GM19351 (cell line): ENCODE data around the gene SIKE1.
"Not testable (repeated sequence)": the region's sequence is repeated elsewhere in the genome, so short reads cannot be mapped to it uniquely, and the experiment has no call there.

Experiments
- ATAC-seq: cut with Tn5 transposase; IDR thresholded peaks from one replicate; pipeline ENCODE4 v1.9.1; 2021; ENCODE audit warnings: mild to moderate bottlenecking, moderate library complexity; ENCODE audit not compliant: unreplicated experiment

Gene SIKE1

GRCh38 chr1:114756009-114756892 lies 24.2 kb downstream of the SIKE1 start:
- peak; percentile 39 for ATAC-seq

- ATAC-seq: no peak
Measured at GRCh38 chr1:114755006-114755931, 25.2 kb downstream of the SIKE1 start.

GRCh38 chr1:114753702-114754101 lies 26.8 kb downstream of the SIKE1 start:
- ATAC-seq: not testable (repeated sequence)

- no peak for ATAC-seq
Measured at GRCh38 chr1:114753143-114753542, 27.3 kb downstream of the SIKE1 start.

- no peak for ATAC-seq
Measured at GRCh38 chr1:114750780-114751179, 29.7 kb downstream of the SIKE1 start.

- ATAC-seq: no peak
Measured at GRCh38 chr1:114749835-114750234, 30.6 kb downstream of the SIKE1 start.

- no peak for ATAC-seq
Measured at GRCh38 chr1:114746450-114747121, 33.9 kb downstream of the SIKE1 start.

GRCh38 chr1:114745291-114745690 lies 35.2 kb downstream of the SIKE1 start:
- no peak for ATAC-seq

- ATAC-seq: no peak
Measured at GRCh38 chr1:114741963-114742746, 38.3 kb downstream of the SIKE1 start.

GRCh38 chr1:114740331-114740730 lies 40.2 kb downstream of the SIKE1 start:
- no peak for ATAC-seq

GRCh38 chr1:114737314-114737849 lies 43.1 kb downstream of the SIKE1 start:
- ATAC-seq: no peak

GRCh38 chr1:114735479-114735878 lies 45.0 kb downstream of the SIKE1 start:
- no peak for ATAC-seq

- no peak for ATAC-seq
Measured at GRCh38 chr1:114729782-114730181, 50.7 kb downstream of the SIKE1 start.

GRCh38 chr1:114728553-114728952 lies 51.9 kb downstream of the SIKE1 start:
- no peak for ATAC-seq

GRCh38 chr1:114725230-114725629 lies 55.3 kb downstream of the SIKE1 start:
- no peak for ATAC-seq

GRCh38 chr1:114723915-114724314 lies 56.6 kb downstream of the SIKE1 start:
- ATAC-seq: no peak

- ATAC-seq: no peak
Measured at GRCh38 chr1:114723457-114723856, 57.0 kb downstream of the SIKE1 start.

GRCh38 chr1:114720492-114720891 lies 60.0 kb downstream of the SIKE1 start:
- no peak for ATAC-seq
